Spinal cord (tissue), 10 donors: Measurements from ENCODE around the gene FCN3. TPM values are rescaled to one million over a fixed set of nuclear protein-coding genes. Genes with fewer than 3 reads are reported as not detected.
A peak's percentile ranks its signal among the peaks of the same experiment; 100 is the strongest.

Experiments used
- DNase-seq, 6 donors: peaks; one replicate each; pipeline versions ENCODE4 v3.0.0 to v3.0.0-alpha.2; 2013 to 2015; ENCODE audit warnings: low spot score in 6 of 6, low read depth in 4 of 6
- H3K27ac ChIP-seq: one replicate; pipeline ENCODE4 v1.5.1; 2013; ENCODE audit warnings: low read depth, low read length, control low read depth
- H3K27me3 ChIP-seq: one replicate; pipeline ENCODE4 v1.6.1; 2013; ENCODE audit warnings: low read length; ENCODE audit not compliant: control insufficient read depth, insufficient read depth
- H3K36me3 ChIP-seq: one replicate; pipeline ENCODE4 v1.6.1; 2013; ENCODE audit warnings: low read length; ENCODE audit not compliant: control insufficient read depth, insufficient read depth
- H3K4me1 ChIP-seq: one replicate; pipeline ENCODE4 v1.6.1; 2013; ENCODE audit warnings: low read length; ENCODE audit not compliant: control insufficient read depth, insufficient read depth
- H3K4me3 ChIP-seq: one replicate; pipeline ENCODE4 v1.5.1; 2013; ENCODE audit warnings: low read depth, low read length, control low read depth
- H3K9me3 ChIP-seq: one replicate; pipeline ENCODE4 v1.6.1; 2013; ENCODE audit warnings: low read length; ENCODE audit not compliant: control insufficient read depth, insufficient read depth
- WGBS: methylation state at CpG from one replicate; pipeline ENCODE4 v1.1.5; 2013; ENCODE audit warnings: missing lambda C conversion rate; ENCODE audit not compliant: insufficient coverage; 5-methylcytosine and 5-hydroxymethylcytosine counted together
- polyA plus RNA-seq, 2 donors: library from polyadenylated mRNA; unstranded; fragments of 120-200 nt; gene quantifications; one replicate each; pipeline ENCODE4 v1.2.1, GENCODE V29; 2013; ENCODE audit not compliant: insufficient read length in 2 of 2
- total RNA-seq, 2 donors: library from RNA; depleted of rRNA in 1 of 2; stranded (reverse); fragments of 120-200 nt in 1 of 2; fragments of >200 nt in 1 of 2; gene quantifications; one replicate each; pipeline versions ENCODE4 v1.2.3 to v1.2.4, GENCODE V29; 2013 to 2014
- donor health status: healthy.

FCN3 gene
- total and polyA plus RNA-seq, 4 donors: 0.27 to 0.44 TPM; not detected in 2

GRCh38 chr1:27400082-27400962 lies 25.7 kb upstream of the FCN3 start:
- no peaks in the 10 kb centered on the region for H3K27me3 ChIP-seq
- no peaks in the 10 kb centered on the region for H3K9me3 ChIP-seq
- H3K27ac ChIP-seq: peak overlapping the region; percentile 71
- peaks cover 79% of the 10 kb centered on the region for H3K4me1 ChIP-seq
- peak in 2 of 6 donors; percentile 59 to 62 for DNase-seq
- no peak overlapping the region for H3K4me3 ChIP-seq
- H3K36me3 ChIP-seq: peaks cover 6% of the 10 kb centered on the region
- 34% methylated on average over 9 of the region's 13 CpGs for WGBS

GRCh38 chr1:27399251-27400025 lies 24.8 kb upstream of the FCN3 start:
- 45% methylated on average over 11 of the region's 19 CpGs for WGBS
- Histone ChIP-seq H3K27me3 (no peaks in the 10 kb centered on the region), H3K4me3 (no peak overlapping the region), H3K9me3 (no peaks in the 10 kb centered on the region), H3K4me1 (peaks cover 73% of the 10 kb centered on the region), H3K27ac (peak overlapping the region; percentile 71), H3K36me3 (peaks cover 1% of the 10 kb centered on the region)
- peak in 2 of 6 donors; percentile 61 to 68 for DNase-seq

GRCh38 chr1:27398405-27399149 lies 24.0 kb upstream of the FCN3 start:
- H3K36me3 ChIP-seq: peaks cover 10% of the 10 kb centered on the region
- H3K4me1 ChIP-seq: peaks cover 69% of the 10 kb centered on the region
- H3K27me3 ChIP-seq: no peaks in the 10 kb centered on the region
- H3K4me3 ChIP-seq: no peak overlapping the region
- DNase-seq: no peak
- H3K27ac ChIP-seq: peak overlapping the region; percentile 71
- H3K9me3 ChIP-seq: no peaks in the 10 kb centered on the region
- WGBS: 100% methylated on average over 1 of the region's 4 CpGs

GRCh38 chr1:27397749-27398148 lies 23.1 kb upstream of the FCN3 start:
- Histone ChIP-seq H3K27me3 (no peaks in the 10 kb centered on the region), H3K4me1 (peaks cover 69% of the 10 kb centered on the region), H3K36me3 (peaks cover 10% of the 10 kb centered on the region), H3K27ac (no peak overlapping the region), H3K4me3 (no peak overlapping the region), H3K9me3 (no peaks in the 10 kb centered on the region)
- no peak for DNase-seq
- WGBS: 82% methylated on average over 5 of the region's 7 CpGs

- 89% methylated on average over 3 of the region's 3 CpGs for WGBS
- Histone ChIP-seq H3K27me3 (no peaks in the 10 kb centered on the region), H3K4me3 (no peak overlapping the region), H3K36me3 (peaks cover 10% of the 10 kb centered on the region), H3K9me3 (no peaks in the 10 kb centered on the region), H3K27ac (no peak overlapping the region), H3K4me1 (peaks cover 67% of the 10 kb centered on the region)
- DNase-seq: no peak
These were observed 22.5 kb upstream of the FCN3 start for GRCh38 chr1:27397110-27397509.

- Histone ChIP-seq H3K4me3 (no peak overlapping the region), H3K27ac (no peak overlapping the region), H3K9me3 (no peaks in the 10 kb centered on the region), H3K27me3 (no peaks in the 10 kb centered on the region), H3K36me3 (peaks cover 10% of the 10 kb centered on the region), H3K4me1 (peaks cover 65% of the 10 kb centered on the region)
- peak in 2 of 6 donors; percentile 87 to 91 for DNase-seq
- 0% methylated on average over 6 of the region's 10 CpGs for WGBS
These were observed 21.0 kb upstream of the FCN3 start for GRCh38 chr1:27395441-27396195.

- Histone ChIP-seq H3K4me3 (no peak overlapping the region), H3K4me1 (peaks cover 58% of the 10 kb centered on the region), H3K36me3 (peaks cover 10% of the 10 kb centered on the region), H3K9me3 (no peaks in the 10 kb centered on the region), H3K27ac (no peak overlapping the region), H3K27me3 (no peaks in the 10 kb centered on the region)
- 73% methylated on average over 1 of the region's 1 CpG for WGBS
- no peak for DNase-seq
These were observed 20.3 kb upstream of the FCN3 start for GRCh38 chr1:27394925-27395324.

GRCh38 chr1:27394282-27394658 lies 19.6 kb upstream of the FCN3 start:
- no peak for DNase-seq
- Histone ChIP-seq H3K27ac (no peak overlapping the region), H3K36me3 (peaks cover 10% of the 10 kb centered on the region), H3K27me3 (no peaks in the 10 kb centered on the region), H3K4me3 (no peak overlapping the region), H3K9me3 (no peaks in the 10 kb centered on the region), H3K4me1 (peaks cover 51% of the 10 kb centered on the region)
- 95% methylated on average over 9 of the region's 9 CpGs for WGBS
